Inflammatory macrophage treated with lipopolysaccharide for 4 hours (primary cell): ENCODE data around the gene PCDHGC3.
A peak's percentile ranks its signal among the peaks of the same experiment; 100 is the strongest.

Experiments
- DNase-seq: peaks from one replicate; pipeline ENCODE4 v3.0.0-alpha.2; 2020

PCDHGC3 gene

DNA sequence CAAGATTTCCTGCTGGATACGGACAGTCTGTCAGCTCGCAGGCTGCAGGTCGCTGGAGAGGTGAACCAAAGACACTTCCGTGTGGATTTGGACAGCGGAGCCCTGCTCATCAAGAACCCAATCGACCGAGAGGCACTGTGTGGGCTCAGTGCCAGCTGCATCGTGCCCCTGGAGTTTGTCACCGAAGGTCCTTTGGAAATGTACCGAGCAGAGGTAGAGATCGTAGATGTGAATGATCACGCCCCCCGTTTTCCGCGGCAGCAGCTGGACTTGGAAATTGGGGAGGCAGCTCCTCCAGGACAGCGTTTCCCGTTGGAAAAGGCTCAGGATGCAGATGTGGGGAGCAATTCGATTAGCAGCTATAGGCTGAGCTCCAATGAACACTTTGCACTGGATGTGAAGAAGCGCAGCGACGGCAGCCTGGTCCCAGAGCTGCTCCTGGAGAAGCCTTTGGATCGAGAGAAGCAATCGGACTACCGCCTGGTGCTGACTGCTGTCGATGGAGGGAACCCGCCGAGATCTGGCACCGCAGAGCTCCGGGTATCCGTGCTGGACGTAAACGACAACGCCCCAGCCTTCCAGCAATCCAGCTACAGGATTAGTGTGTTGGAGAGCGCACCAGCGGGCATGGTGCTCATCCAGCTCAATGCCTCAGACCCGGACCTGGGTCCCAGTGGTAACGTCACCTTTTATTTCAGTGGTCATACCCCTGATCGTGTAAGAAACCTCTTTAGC, 9.7 kb downstream of the PCDHGC3 start:
- DNase-seq, result no peak

DNA sequence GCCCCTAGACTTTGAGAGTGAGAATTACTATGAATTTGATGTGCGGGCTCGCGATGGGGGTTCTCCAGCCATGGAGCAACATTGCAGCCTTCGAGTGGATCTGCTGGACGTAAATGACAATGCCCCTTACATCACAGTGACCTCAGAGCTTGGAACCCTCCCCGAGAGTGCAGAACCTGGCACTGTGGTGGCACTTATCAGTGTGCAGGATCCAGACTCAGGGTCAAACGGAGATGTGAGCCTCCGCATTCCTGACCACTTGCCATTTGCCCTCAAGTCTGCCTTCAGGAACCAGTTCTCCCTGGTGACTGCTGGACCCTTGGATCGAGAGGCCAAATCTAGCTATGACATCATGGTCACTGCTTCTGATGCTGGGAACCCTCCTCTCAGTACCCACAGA, 10.3 kb downstream of the PCDHGC3 start:
- no peak for DNase-seq

DNA sequence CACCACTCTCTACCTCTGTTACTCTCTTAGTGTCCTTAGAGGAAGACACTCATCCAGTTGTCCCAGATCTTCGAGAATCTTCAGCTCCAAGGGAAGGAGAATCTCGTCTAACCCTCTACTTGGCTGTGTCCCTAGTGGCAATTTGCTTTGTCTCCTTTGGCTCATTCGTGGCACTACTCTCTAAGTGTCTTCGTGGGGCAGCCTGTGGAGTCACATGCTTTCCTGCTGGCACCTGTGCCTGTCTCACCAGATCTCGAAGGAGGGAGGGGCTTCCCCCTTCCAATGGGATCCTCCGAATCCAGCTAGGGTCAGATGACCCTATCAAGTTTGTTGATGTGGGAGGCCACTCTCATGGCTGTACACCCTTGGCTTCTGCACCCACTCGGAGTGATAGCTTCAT, 11.4 kb downstream of the PCDHGC3 start:
- DNase-seq, result no peak

DNA sequence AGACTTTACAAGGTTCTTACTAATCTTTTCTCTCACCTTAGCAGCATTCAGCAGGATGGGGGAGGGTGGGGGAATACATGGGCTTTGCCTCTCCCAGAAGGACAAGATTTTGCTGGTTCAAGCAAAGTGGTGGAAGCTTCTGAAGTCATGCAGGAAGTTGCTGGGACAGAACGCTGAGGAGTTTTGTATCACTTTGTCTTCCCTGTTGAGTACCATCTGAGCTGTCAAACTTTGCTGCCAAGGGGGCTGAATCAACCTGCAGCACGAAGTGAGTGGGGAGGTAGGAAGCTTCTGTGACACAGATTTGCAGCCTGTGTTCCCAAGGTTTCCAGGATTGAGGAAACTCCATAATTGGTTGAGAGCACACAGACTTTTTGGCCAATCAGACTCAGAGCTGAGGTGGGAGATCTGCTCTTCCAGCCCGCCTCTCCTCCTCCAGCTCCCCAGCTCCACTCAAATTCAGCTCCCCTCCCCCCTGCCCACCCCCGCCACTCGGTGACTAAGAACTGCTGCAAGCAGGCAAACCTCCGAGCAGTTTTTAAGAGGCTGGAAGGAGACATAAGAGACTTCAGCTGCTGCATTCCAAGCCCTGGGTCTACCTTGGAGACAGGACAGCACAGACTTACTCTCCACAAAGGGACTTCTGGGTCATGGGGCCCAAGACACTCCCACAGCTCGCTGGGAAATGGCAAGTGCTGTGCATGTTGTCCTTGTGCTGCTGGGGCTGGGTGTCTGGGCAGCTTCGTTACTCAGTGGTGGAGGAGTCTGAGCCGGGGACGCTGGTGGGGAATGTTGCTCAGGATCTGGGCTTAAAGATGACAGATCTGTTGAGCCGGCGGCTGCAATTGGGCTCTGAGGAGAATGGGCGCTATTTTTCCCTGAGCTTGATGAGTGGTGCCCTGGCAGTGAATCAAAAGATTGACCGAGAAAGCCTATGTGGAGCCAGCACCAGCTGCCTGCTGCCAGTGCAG, 13.1 kb downstream of the PCDHGC3 start, which contains the start of gene PCDHGC5:
TSS of gene PCDHGC5 (plus strand) at position 491 of the 971 bp plus-strand sequence. CDS start at position 651, 160 bp downstream.
- DNase-seq, result no peak

DNA sequence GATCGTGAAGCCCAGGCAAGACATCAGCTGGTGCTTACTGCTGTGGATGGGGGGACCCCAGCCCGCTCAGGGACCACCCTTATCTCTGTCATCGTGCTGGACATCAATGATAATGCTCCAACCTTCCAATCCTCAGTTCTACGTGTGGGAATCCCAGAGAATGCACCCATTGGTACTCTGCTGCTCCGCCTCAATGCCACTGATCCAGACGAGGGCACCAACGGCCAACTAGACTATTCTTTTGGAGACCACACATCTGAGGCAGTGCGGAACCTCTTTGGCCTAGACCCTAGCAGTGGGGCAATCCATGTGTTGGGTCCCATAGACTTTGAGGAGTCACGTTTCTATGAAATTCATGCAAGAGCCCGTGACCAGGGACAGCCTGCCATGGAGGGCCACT, 14.1 kb downstream of the PCDHGC3 start:
- no peak for DNase-seq

DNA sequence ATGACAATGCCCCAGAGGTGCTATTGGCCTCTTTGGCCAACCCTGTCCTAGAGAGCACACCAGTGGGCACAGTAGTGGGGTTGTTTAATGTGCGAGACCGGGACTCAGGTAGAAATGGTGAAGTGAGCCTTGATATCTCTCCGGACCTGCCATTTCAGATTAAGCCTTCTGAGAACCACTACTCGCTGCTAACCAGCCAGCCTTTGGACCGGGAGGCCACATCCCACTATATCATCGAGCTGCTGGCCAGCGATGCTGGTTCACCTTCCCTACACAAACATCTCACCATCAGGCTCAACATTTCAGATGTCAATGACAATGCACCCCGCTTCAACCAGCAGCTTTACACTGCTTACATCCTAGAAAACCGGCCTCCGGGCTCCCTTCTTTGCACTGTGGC, 14.5 kb downstream of the PCDHGC3 start:
- DNase-seq, result no peak

DNA sequence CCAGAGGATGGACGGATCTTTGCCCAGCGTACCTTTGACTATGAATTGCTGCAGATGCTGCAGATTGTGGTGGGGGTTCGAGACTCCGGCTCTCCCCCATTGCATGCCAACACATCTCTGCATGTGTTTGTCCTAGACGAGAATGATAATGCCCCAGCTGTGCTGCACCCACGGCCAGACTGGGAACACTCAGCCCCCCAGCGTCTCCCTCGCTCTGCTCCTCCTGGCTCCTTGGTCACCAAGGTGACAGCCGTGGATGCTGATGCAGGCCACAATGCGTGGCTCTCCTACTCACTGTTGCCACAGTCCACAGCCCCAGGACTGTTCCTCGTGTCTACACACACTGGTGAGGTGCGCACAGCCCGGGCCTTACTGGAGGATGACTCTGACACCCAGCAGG, 15.0 kb downstream of the PCDHGC3 start:
- DNase-seq, result no peak

DNA sequence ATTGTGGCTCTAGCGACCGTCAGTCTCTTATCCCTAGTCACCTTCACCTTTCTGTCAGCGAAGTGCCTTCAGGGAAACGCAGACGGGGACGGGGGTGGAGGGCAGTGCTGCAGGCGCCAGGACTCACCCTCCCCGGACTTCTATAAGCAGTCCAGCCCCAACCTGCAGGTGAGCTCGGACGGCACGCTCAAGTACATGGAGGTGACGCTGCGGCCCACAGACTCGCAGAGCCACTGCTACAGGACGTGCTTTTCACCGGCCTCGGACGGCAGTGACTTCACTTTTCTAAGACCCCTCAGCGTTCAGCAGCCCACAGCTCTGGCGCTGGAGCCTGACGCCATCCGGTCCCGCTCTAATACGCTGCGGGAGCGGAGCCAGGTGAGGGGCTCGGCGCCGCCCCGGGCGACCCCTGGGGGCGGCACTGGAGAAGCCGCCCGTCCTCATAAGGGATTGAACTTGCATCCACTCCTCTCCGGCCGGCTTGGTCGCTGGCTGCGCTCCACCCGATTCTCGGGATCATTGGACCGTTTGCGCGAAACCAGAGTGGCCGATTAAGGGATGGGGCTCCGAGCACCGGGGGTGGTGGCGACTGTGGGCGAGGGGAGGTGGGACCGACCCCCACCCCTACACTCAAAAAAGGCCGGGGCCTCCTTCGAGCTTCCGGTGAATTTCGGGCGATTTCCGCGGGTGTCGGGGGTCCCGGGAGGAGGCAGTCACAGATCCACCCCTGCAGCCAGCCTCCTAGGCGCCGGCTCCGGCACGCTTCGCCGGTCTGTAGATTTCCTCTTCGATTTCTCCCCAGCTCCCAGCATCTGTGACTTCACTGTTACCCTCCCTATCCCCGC, 15.8 kb downstream of the PCDHGC3 start:
- DNase-seq, result no peak

DNA sequence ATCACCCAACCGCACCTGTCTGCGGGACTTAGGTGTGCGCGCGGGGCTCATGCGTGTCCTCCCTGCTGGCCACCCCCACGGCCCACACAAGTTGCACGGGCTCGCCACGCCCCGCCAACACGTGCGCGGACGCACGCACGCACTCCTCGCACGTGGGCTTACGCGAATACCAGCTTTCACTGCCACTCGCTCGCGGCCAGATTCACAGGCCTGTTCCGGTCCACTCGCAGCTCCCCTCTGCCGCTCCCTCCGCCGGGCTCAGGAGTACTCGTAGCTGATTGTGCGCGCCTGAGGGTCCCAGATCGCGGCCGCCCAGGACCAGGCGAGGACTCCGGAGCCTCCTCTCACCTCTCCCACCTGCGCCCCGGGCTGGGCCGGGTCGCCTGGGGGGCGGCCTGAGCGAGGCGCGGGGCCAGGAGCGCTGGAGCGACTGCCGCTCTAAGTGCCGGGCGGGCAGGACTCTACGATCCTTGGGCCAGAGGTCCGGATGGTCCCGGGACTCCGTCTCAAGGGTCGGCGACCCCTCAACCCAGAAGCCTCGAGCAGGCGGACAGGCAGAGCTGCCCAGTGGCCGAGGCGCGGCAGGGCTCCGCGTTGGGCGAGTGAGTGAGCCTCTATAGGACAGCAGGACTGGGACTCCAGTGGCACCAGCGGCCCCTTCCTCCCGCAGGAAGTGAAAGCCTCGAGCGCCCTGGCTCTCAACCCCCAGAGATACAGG, 16.6 kb downstream of the PCDHGC3 start:
- peak; percentile 16 for DNase-seq

DNA sequence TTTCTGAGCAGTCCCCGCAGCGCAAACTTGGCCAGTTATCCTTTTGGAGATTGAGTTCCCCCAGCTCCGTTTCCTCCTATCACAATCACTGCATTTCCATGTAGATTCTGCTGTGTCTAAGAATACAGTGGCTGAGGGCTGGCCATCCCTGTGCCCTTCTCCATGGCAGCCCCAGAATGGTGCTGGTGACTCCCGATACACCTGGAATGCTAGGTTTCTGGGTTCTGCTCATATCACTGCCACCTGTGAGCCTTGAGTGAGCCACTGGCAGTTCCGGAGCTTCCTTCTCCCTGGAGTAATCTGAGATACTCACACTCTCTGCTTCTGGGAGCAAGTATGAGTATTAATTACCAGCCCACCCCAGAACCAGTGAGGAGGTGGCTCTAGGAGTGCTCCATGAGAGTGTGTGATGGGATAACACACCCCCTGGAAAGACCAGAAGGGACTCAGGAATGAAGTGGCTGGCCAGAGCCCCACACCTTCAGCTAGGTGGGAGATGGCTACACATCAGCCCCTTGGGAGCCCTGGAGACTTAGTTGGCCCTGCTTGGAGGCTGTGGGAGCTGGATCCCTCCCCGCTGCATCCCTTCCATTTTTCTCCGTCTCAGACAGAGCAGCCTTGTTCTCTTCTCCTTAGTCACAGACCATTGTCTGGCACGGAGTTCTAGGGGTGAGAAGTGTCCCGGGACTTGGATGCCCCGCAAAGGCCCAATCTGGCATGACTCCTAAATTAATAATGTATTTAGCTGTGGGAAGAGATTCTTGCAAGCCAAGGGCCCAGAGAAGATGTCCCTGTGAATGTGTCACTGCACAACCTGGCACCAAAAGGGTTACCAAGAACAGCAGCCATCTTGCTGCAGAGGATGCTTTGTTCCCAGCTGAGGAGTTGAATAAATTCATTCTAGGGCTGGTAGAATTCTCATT, 18.0 kb downstream of the PCDHGC3 start:
- DNase-seq, result no peak

DNA sequence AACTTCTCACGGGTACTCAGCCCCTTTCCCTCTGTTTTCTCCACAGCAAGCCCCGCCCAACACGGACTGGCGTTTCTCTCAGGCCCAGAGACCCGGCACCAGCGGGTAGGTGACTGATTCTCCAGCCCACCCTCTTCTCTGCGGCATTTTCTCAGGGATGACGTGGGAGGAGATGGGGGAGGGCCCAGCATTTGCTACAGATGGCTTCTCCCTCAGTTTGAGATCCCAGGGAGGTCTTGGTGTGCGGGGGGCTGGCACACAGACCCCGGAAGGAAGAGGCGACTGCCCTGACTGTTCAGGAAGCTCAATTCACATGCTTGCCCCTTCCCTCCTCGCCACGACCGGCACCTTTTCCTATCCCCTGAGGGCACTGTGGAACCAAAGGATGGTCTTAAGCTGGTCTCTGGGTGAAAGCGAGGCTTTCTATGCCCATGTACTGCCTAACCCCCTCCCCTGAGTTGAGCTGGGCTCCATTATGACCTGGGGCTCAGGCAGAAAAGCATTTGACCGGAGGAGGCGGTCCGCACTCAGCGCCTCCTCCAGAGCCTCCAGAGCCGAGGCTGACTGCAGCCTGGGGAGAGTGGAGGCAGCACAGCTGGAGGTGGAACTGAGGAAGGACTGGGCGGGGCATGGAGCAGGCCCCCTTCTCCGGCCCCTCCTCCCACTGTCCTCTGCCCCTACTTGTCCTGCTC, 19.1 kb downstream of the PCDHGC3 start:
- DNase-seq, result no peak

DNA sequence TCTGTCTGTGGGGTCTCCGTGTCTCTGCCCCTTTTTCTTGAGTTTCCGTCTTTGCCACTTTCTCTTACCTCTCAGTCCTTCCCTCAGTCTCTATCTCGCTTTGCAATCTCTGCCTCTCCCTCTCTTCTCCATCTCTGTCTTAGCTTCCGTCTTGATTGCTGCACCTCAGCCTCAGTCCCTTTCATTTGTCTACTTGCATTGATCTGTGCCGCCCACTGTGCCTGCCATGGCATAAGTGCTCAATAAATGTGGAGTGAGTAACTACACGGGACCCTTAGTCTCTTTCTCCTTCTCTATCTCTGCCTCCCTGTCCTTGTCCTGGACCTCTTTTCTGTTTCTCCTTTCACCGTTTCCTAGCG, 19.7 kb downstream of the PCDHGC3 start:
- no peak for DNase-seq

DNA sequence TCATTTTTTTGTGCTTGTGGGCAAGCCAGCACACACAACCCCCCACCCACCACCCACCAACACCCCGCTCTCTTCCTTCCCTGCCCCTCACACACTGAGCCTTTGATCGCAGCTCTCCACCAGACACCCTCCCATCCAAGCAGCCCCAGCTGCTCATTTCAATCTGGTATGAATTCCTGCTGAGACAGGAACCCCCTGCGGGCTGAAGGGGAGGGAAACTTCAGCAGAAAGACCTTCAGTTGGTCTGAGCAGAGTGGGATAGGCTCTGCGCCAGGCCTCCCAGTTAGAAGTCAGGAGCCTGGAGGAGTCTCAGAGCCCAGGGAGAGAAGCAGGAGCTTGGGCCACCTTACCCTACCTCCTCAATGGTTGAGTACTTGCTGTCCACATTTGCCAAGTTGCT, 20.3 kb downstream of the PCDHGC3 start:
- no peak for DNase-seq

DNA sequence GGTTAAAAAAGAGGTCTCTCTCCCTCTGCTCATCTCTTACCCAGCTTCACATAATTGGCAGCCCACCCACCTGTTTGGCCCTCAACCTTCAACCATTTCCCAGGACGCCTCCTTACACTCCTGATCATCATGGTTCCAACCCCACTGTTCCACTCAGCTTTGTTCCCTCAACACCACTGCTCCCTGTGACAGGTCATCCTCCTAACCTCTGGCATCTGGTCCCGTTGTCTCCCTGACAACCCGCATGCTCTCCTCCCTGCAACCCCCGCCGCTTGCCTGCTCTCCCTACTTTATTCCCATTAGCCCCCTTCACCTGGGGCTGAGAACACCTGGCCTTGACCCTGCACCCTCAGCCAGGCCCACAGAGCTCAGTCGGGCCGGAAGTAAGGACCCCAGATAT, 26.0 kb downstream of the PCDHGC3 start:
- no peak for DNase-seq

DNA sequence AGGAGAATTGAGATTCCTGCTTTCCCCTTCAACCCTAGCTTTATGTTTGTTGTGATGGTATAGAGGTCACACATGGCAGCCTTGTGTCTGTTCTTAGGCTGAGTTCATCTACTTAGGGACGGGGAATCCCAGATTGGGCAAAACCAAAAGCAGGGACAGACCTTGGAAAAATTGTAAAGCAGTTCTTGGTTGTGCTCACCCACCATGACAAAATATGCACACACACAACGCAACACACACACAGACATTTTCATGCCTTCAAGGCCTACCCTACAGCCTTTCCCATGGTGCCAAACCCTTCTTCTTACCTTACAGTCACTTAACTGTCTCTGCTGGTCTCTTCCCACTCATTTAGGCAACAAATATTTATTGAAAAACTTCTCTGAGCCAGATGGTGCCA, 27.9 kb downstream of the PCDHGC3 start:
- DNase-seq, result no peak

DNA sequence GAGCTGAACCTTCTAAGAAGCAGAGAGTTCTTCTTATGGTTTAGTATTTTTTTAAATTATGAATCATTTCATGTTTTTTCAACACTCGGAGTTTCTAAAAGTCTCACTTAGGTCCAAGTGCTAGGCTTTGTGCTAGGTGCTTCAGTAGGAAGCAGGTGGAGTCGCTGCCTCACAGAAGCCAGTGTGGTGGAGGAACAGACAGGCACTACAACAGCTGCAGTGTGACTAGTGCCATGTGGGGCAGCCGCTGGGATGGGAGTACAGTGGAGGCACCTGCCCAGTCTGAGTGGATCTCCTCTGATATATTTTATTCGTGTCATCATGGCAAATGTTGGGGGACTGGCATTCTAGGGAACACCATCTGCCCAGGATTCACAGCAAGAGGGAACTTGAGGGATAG, 28.4 kb downstream of the PCDHGC3 start:
- DNase-seq, result no peak

DNA sequence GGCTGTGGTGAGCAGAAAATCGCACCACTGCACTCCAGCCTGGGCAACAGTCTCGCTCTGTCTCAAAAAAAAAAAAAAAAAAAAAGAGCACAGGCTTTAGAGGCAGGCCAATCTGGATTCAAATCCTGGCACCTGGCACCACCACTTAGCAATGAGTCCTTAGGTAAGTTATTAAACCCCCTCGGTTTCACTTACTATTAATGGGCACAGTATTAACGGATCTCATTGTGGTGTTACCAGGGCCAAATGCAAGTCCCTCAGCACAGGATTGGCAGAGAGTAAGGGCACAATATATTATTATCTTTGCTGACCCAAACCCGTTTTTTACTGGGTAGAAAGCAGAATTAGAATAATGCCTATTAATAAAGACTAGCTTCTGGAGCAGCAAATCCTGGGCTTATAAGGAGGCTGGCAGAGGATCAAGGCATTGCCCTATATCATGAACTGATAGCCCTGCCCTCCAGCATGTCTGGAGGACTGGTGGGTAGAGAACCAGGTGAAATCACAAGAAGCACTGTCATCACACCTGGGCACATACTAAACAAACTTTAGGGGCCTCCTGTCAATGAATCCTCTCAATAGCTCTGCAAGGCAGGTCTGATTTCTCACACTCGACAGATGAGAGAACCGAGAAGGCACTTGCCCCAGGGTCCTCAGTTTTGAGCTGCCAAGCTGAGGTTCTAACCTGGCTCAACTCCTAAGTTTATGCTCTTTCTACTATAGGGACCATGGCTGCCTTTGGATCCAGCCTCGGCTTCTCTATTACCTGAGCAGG, 30.8 kb downstream of the PCDHGC3 start:
- no peak for DNase-seq

DNA sequence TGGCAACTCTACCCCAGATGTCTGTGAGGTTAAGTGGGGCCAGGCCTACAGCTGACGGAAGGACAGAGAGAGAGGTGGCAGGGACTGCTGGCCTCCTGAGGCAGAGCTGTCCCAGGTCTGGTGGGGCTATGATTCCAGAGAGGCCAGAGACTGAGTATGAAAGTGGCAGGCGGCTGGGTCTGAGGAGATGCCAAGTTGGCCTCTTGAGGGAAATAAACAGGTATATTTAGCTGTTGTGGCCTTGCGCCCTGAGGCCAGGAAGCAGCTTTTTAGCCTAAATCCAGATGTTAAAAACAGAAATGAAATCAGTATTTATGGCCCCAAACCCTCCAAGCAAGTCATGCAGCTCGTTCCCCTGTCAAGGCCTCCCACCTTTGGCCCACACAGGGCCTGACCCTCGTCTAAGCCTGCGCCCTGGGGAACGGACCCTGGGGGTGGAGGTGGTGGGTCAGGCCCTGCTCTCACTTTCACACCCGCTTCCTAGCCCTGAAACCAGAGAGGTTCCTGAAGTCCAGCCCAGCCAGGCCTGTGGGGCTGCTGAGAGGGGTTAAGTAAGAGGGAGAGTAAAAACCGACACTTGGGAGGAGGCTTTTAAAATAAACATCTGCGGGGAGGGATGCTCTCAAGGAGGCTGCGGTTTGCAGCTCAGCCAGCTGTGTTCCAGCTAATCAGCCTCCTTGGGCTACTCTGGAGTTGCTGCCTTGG, 31.8 kb downstream of the PCDHGC3 start:
- DNase-seq, result no peak

DNA sequence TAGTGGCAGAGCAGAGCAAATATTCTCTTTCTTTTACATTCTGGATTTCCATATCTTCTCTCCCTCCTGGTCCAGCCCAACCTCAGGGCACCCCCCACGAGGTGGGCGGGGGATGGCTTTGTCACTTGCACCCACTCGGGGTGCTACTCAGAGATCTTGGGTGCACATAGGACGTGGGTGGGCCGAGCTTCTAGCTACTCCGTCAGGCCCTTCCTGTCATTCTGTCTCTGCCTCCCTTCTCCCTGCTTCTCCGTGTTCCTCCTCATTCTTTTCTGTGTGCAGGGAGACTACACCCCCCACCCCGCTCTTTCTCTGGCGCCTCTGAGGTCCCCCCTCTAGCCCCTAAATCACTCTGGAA, 32.7 kb downstream of the PCDHGC3 start:
- DNase-seq, result no peak
